Spleen (tissue), 11 donors: ENCODE results near the gene PRDM16. TPM values are rescaled to one million over a fixed set of nuclear protein-coding genes. Genes with fewer than 3 reads are reported as not detected.

ENCODE experiments used
- DNase-seq: peaks from one replicate; pipeline ENCODE4 v3.0.0-alpha.2; 2020
- H3K27ac ChIP-seq, 8 donors: fragments of 200-600 bp; sonication (generic) in 7 of 8; 1 replicate in 4 of 8; 2 replicates in 4 of 8; pipeline versions ENCODE4 v1.5.0 to v1.8.0; 2016 to 2021; ENCODE audit warnings: inconsistent platforms in 4 of 8, mild to moderate bottlenecking in 4 of 8, moderate library complexity in 1 of 8
- H3K27me3 ChIP-seq, 7 donors: fragments of 200-600 bp; sonication (generic) in 6 of 7; replicated peaks in 1 of 7; 1 replicate in 4 of 7; 2 replicates in 3 of 7; pipeline versions ENCODE4 v1.5.0 to v1.8.0; 2016 to 2021; ENCODE audit warnings: inconsistent platforms in 3 of 7, mild to moderate bottlenecking in 1 of 7
- H3K36me3 ChIP-seq, 6 donors: fragments of 200-600 bp; sonication (generic) in 5 of 6; 1 replicate in 4 of 6; 2 replicates in 2 of 6; pipeline versions ENCODE4 v1.5.0 to v1.8.0; 2016 to 2021; ENCODE audit warnings: inconsistent platforms in 2 of 6
- H3K4me1 ChIP-seq, 6 donors: fragments of 200-600 bp; sonication (generic) in 5 of 6; 1 replicate in 3 of 6; 2 replicates in 3 of 6; pipeline versions ENCODE4 v1.5.0 to v1.8.0; 2016 to 2021; ENCODE audit warnings: inconsistent platforms in 3 of 6
- H3K4me3 ChIP-seq, 8 donors: fragments of 200-600 bp; sonication (generic) in 7 of 8; 1 replicate in 4 of 8; 2 replicates in 4 of 8; pipeline versions ENCODE4 v1.5.0 to v1.8.0; 2016 to 2021; ENCODE audit warnings: inconsistent platforms in 4 of 8, mild to moderate bottlenecking in 4 of 8, moderate library complexity in 2 of 8
- H3K9me3 ChIP-seq, 8 donors: fragments of 200-600 bp; sonication (generic) in 7 of 8; 1 replicate in 4 of 8; 2 replicates in 4 of 8; pipeline versions ENCODE4 v1.5.0 to v1.8.0; 2016 to 2021; ENCODE audit warnings: inconsistent platforms in 4 of 8
- POLR2A ChIP-seq, 3 donors: fragments of 450-650 bp; IDR thresholded peaks; one replicate each; pipeline ENCODE4 v1.5.1; 2017; ENCODE audit warnings: antibody characterized with exemption in 3 of 3, mild to moderate bottlenecking in 1 of 3
- POLR2AphosphoS5 ChIP-seq, 3 donors: sonication (generic); formaldehyde crosslinking; IDR thresholded peaks; one replicate each; pipeline ENCODE4 v1.5.1; 2017; ENCODE audit warnings: antibody characterized with exemption in 3 of 3
- WGBS, 5 donors: extraction: QIAGEN DNeasy Blood & Tissue Kit in 3 of 5; methylation state at CpG; one replicate each; pipeline versions ENCODE4 v1.1.5 to v1.1.7; 2013 to 2018; 5-methylcytosine and 5-hydroxymethylcytosine counted together
- intact Hi-C: fragments of 100-400 bp; cut with DNase I; formaldehyde crosslinking; loops from one replicate; pipeline ENCODE4 v1.15.0; 2023; ENCODE audit warnings: low total_unique reads
- polyA plus RNA-seq, 3 donors: library from polyadenylated mRNA; stranded (reverse); fragments of 200-250 nt; gene quantifications; one replicate each; pipeline ENCODE4 v1.2.1, GENCODE V29; 2013
- total RNA-seq, 7 donors: library from RNA; depleted of rRNA in 3 of 7; stranded (reverse); fragments of >200 nt in 3 of 7; fragmentation: NEBNext Ultra II Directional in 4 of 7; extraction: Animal tissue kit (Norgen Biotek cat#: 25700) in 4 of 7; gene quantifications; one replicate each; pipeline versions ENCODE4 v1.1.0 to v1.2.1, GENCODE V29; 2016 to 2021
- TF ChIP-seq, protein P1 (sequence below), 11 experiments: fragments of 200-600 bp in 7 of 11; fragments of 450-650 bp in 4 of 11; sonication (generic) in 4 of 11; IDR thresholded peaks in 8 of 11; conservative IDR thresholded peaks in 3 of 11; 1 replicate in 7 of 11; 2 replicates in 4 of 11; pipeline versions ENCODE4 v1.4.0 to v1.8.0; 2016 to 2021; ENCODE audit warnings: antibody characterized with exemption in 11 of 11, inconsistent platforms in 4 of 11, mild to moderate bottlenecking in 1 of 11
- donor health status: healthy with polysubstance abuse.
- donor health status: DM: no; HTN: no; CAD: no; lungs with moderate emphysema.
- donor health status: DM: no; HTN: no; CAD: no.
- donor health status: Bipolar disorder and iron deficiency.
- donor health status: healthy.
- donor health status: DM: no; HTN: no; CAD: no.
- donor health status: DM: yes; HTN: yes; CAD: no.

PRDM16 gene
- total and polyA plus RNA-seq, 10 donors, result 0.43 to 3.2 (median 1.4) TPM

DNA sequence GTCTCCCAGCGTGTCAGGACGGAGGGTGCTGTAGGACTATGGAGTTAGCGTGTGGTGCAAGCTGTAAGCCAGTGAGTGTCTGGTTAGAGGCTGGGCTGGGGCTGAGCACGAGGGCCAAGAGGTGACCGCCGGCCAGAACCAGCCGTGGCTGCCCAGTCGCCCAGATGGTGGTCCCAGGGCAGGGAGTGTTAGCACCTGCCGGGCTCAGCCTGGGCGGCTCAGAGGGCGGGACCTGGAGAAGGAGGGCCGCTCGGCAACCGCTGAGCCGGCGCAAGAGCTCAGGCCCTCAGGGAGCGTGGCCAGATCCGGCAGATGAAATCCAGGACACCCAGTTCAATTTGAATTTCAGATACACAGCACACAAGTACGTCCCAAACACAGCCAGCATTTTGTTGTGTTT is 87.9 kb downstream of the PRDM16 start:
- H3K4me3 ChIP-seq, result no peak overlapping the region
- no peak for DNase-seq
- H3K9me3 ChIP-seq, result no peaks in the 10 kb centered on the region
- H3K4me1 ChIP-seq, result peaks cover 0 to 26% (median 12%) of the 10 kb centered on the region in 6 donors
- TF ChIP-seq, protein P1, sequence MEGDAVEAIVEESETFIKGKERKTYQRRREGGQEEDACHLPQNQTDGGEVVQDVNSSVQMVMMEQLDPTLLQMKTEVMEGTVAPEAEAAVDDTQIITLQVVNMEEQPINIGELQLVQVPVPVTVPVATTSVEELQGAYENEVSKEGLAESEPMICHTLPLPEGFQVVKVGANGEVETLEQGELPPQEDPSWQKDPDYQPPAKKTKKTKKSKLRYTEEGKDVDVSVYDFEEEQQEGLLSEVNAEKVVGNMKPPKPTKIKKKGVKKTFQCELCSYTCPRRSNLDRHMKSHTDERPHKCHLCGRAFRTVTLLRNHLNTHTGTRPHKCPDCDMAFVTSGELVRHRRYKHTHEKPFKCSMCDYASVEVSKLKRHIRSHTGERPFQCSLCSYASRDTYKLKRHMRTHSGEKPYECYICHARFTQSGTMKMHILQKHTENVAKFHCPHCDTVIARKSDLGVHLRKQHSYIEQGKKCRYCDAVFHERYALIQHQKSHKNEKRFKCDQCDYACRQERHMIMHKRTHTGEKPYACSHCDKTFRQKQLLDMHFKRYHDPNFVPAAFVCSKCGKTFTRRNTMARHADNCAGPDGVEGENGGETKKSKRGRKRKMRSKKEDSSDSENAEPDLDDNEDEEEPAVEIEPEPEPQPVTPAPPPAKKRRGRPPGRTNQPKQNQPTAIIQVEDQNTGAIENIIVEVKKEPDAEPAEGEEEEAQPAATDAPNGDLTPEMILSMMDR (IDR thresholded peaks at IDR 0.05 in 8 of 11, conservative IDR thresholded peaks at IDR 0.05 in 3 of 11), result no peak
- TF ChIP-seq POLR2A (IDR thresholded peaks at IDR 0.05), result no peak
- TF ChIP-seq POLR2AphosphoS5 (IDR thresholded peaks at IDR 0.05), result no peak
- H3K27me3 ChIP-seq, result peaks cover 0 to 78% (median 9%) of the 10 kb centered on the region in 7 donors
- WGBS, 5 donors, result 80 to 92% (median 88%) methylated on average over 13 to 19 of the region's 19 CpGs
- intact Hi-C loops, result no loop called here
- no peak overlapping the region for H3K27ac ChIP-seq
- no peaks in the 10 kb centered on the region for H3K36me3 ChIP-seq

DNA sequence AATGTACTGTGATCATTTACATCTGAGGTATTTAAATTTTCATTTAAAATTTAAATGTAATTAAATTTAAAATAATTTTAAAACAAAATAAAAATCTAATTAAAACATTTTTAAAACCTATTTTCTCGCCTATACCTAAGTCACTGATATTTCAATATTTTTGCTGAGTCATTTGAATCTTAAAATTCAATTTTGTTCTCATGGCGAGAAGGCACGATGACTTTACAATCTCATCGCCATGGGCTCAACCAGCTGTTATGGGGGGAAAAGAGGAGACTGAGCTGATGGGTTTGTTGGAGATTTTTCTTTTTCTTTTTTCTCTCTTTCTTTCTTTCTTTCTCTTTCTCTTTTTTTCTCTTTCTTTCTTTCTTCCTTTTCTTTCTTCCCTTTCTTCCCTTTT is 89.3 kb downstream of the PRDM16 start:
- Histone ChIP-seq H3K36me3 (no peaks in the 10 kb centered on the region), H3K27ac (no peak overlapping the region), H3K4me1 (peaks cover 0 to 26% (median 12%) of the 10 kb centered on the region in 6 donors), H3K9me3 (no peaks in the 10 kb centered on the region), H3K4me3 (no peak overlapping the region), H3K27me3 (peaks cover 0 to 80% (median 9%) of the 10 kb centered on the region in 7 donors)
- intact Hi-C loops, result no loop called here
- DNase-seq, result no peak
- no peak for TF ChIP-seq POLR2A (IDR thresholded peaks at IDR 0.05)
- TF ChIP-seq, protein P1 (IDR thresholded peaks at IDR 0.05 in 8 of 11, conservative IDR thresholded peaks at IDR 0.05 in 3 of 11), result no peak
- TF ChIP-seq POLR2AphosphoS5 (IDR thresholded peaks at IDR 0.05), result no peak
- WGBS, 5 donors, result 65 to 74% (median 68%) methylated on average over 4 of the region's 4 CpGs

DNA sequence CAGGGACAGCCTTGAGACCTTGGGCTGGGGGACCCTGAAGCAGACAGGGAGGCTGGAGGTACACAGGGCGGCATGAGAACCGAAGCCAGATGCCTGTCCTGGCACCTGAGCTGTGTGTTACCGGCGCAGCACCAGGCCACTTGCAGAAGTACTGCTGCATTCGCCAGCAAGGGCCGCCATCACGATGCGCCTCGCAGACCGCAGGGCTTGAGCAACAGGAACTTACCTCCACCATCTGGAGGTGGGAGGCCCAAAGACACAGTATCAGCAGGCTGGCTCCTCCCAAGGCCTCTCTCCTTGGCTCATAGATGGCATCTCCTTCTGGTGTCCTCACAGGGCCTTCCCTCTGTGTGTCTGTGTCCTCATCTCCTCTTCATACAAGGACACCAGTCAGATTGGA is 90.1 kb downstream of the PRDM16 start:
- Histone ChIP-seq H3K27me3 (peaks cover 0 to 80% (median 9%) of the 10 kb centered on the region in 7 donors), H3K4me1 (peaks cover 0 to 24% (median 12%) of the 10 kb centered on the region in 6 donors), H3K9me3 (no peaks in the 10 kb centered on the region), H3K36me3 (no peaks in the 10 kb centered on the region), H3K4me3 (no peak overlapping the region), H3K27ac (no peak overlapping the region)
- WGBS, 5 donors, result 72 to 100% (median 83%) methylated on average over 6 to 10 of the region's 10 CpGs
- intact Hi-C loops, result no loop called here
- DNase-seq, result no peak
- TF ChIP-seq, protein P1 (IDR thresholded peaks at IDR 0.05 in 8 of 11, conservative IDR thresholded peaks at IDR 0.05 in 3 of 11), result no peak
- TF ChIP-seq POLR2AphosphoS5 (IDR thresholded peaks at IDR 0.05) (no peak), POLR2A (IDR thresholded peaks at IDR 0.05) (no peak)

DNA sequence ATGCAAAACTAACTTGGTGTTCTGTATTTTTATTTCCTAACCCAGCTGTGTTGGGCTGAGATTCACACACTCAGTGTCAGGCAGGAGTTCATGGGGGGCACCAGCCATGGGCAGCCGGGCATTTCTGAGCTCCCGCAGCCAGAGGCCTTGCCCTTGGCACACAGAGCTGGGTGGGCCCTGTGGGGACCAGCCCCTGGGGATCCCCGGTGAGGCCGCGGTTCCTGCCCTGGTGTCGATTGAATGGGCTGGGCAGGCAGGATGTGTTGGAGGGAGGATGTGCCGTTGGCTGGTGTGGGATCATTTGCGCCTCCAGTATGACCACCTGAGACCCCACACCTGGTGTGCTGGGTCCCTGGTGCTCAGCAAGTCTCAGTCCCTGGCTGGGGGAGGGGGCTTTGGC is 91.0 kb downstream of the PRDM16 start:
- H3K36me3 ChIP-seq, result no peaks in the 10 kb centered on the region
- 73 to 93% (median 84%) methylated on average over 2 to 8 of the region's 8 CpGs for WGBS, 5 donors
- no peak for DNase-seq
- TF ChIP-seq, protein P1 (IDR thresholded peaks at IDR 0.05 in 8 of 11, conservative IDR thresholded peaks at IDR 0.05 in 3 of 11), result no peak
- no peak for TF ChIP-seq POLR2AphosphoS5 (IDR thresholded peaks at IDR 0.05)
- no peak for TF ChIP-seq POLR2A (IDR thresholded peaks at IDR 0.05)
- peaks cover 0 to 17% (median 10%) of the 10 kb centered on the region in 6 donors for H3K4me1 ChIP-seq
- intact Hi-C loops, result no loop called here
- H3K4me3 ChIP-seq, result no peak overlapping the region
- no peaks in the 10 kb centered on the region for H3K9me3 ChIP-seq
- H3K27me3 ChIP-seq, result peaks cover 0 to 71% (median 8%) of the 10 kb centered on the region in 7 donors
- H3K27ac ChIP-seq, result no peak overlapping the region
